ENCODE measurements around the gene NSMCE3. TPM values are rescaled to one million over a fixed set of nuclear protein-coding genes. Genes with fewer than 3 reads are reported as not detected.

NSMCE3 gene
- total RNA-seq, 1 donor from 2014 or later = 12.7 TPM

- no peak for DNase-seq (ENCODE audit: extremely low read depth, low read depth, low spot score)
Observed at GRCh38 chr15:29223640-29224039, 46.0 kb downstream of the NSMCE3 start.

DNA sequence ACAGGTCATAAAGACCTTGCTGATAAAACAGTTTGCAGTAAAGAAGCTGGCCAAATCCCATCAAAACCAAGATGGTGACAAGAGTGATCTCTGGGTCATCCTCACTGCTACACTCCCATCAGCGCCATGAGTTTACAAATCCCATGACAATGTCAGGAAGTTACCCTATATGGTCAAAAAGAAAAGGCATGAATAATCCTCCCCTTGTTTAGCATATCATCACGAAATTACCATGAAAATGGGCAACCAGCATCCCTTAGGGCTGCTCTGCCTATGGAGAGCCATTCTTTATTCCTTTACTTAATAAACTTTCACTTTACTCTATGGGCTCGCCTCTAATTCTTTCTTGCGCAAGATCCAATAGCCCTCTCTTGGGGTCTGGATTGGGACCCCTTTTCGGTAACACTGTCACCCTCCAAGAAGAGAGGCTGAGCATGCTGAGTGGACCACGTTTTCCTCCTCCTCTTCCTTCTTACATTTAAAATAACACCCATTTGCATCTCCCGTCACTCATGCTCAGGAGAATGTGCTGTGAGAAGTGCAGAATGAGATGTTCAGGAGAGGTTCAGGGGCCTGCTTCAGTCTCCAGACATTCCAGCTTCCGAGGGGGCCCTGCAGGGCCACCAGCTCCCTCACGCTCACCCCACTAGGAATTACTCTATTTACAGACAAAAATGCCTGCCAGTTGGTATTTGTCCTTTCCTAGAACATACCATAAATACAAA lies 47.3 kb downstream of the NSMCE3 start:
- DNase-seq (ENCODE audit: extremely low read depth, low read depth, low spot score) = no peak

DNA sequence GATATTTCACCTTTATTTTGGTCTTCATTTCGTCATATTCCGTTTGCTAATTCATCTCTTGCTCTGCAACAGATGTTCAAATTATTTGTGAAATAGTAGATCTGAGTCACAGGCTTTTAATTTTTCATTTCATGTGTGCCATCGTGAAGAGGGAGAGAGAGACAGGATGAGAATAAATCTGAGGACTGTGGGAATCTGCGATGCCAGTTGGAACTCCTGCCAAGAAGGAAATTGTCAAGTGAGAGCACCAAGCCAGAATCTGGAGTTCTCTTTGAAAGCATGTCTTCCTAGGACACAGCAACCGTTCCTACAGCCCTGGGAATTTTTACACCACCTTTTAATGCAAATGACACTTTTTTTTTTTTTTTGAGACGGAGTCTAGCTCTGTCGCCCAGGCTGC lies 48.8 kb downstream of the NSMCE3 start:
- no peak for DNase-seq (ENCODE audit: extremely low read depth, low read depth, low spot score)

DNA sequence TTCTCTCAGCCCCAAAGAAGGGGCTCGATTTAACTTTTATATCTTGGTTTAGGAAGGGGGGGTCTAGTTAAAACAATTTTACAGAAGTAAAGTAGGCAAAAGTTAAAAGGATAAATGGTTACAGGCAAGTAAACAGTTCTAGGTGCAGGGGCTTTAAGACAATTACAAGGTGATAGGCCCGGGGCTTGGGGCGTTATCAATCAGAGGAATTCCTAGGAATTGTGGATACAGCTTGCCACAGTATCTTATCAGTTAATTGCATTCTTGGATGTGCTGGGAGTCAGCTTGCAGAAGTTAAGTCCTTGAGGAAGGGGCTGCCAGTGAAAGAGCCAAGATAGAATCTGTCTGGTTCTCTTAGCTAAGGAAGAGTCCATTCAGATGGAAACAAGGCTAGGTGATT lies 52.7 kb downstream of the NSMCE3 start:
- DNase-seq (ENCODE audit: extremely low read depth, low read depth, low spot score) = no peak

Data from glomerular endothelial cell (primary cell).